HG03520 (cell line): ENCODE data around the gene PRRT1B.

Experiments used
- ATAC-seq: cut with Tn5 transposase; IDR thresholded peaks from one replicate; pipeline ENCODE4 v1.9.1; 2021; ENCODE audit warnings: mild to moderate bottlenecking, moderate library complexity; ENCODE audit not compliant: unreplicated experiment

Gene PRRT1B

GRCh38 chr9:131522257-131523085 is 22.9 kb upstream of the PRRT1B start:
- ATAC-seq: no peak

DNA sequence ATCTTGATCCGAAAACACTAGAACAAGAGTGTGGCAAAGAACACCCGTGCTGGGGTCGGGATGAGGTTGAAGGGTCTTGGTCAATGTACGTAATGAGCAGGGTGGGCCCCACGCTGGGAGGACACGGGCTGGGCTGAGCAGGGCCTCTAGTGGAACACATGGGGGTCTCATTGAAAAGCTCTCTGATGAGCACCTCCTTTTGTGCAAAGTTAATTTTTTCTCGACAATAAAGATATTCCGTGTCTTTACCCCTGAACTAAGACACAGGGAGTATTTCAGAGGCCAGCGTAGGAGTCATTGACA is 22.3 kb upstream of the PRRT1B start:
- ATAC-seq: no peak

DNA sequence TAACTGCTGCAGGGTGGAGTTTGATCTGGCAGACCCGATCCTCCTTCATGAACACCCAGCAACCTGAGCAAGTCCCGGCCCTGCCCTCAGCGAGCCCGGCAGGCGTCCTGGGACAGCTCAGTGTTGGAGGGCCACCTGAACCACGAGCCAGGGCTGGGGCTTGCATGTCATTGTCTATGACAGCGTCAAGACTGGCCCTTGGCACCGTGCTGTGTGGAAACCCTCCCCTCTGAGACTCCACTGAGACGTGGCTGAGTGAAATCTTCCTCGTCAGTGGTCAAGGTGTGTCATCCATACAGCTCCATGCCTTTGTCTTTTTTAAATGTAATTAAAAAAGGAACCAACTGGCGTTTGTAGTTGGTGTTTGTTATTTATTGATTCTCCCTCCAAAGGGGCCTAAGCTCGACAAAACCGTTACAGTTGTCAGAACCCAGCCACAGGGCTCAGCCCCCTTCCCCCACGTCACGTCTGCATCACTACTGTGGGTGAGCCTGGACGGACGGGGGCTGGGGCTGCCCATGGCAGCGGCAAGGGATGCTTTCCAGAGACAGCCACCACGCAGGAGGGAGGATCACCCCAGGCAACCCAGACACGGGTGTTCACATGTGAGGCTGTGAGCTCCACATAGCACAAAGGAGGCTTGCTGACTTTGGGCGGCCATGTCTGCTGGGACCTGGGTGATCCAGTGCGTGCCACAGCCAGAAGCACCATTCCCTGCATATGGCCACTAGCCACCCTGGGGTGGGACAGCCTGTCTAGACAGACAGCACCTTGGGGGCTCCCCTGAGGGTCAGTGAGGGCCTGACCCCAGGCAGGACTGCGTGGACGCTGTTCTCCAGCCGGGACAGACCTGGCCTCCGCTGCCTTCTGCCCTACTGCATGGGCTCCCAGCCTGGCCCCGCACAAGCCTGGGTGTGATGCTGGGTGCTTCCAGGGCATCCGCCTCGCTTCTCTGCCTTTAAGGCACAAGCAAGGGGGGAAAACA is 21.6 kb upstream of the PRRT1B start:
- ATAC-seq: no peak

GRCh38 chr9:131524665-131525315 is 20.5 kb upstream of the PRRT1B start:
- ATAC-seq: no peak

GRCh38 chr9:131525643-131526565 is 19.4 kb upstream of the PRRT1B start:
- no peak for ATAC-seq

DNA sequence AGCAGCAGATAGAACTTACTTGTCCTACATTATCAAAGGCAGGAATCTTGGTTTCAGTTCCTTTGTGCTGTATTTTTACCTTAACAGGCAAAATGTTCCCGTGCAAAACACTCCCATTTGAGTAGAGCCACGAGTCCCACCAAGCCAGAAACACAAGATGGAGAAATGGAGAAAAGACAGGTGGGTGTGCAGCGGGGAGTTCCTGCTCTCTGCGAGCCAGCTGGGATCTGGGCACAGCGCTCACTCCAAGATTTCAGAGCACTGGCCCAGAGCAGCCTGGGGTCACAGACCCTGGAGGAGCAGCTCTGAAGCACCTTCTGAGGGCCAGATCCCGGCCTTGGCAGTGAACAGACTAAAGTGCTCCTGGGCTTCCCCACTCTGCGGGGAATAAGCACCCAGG is 17.1 kb upstream of the PRRT1B start:
- no peak for ATAC-seq

DNA sequence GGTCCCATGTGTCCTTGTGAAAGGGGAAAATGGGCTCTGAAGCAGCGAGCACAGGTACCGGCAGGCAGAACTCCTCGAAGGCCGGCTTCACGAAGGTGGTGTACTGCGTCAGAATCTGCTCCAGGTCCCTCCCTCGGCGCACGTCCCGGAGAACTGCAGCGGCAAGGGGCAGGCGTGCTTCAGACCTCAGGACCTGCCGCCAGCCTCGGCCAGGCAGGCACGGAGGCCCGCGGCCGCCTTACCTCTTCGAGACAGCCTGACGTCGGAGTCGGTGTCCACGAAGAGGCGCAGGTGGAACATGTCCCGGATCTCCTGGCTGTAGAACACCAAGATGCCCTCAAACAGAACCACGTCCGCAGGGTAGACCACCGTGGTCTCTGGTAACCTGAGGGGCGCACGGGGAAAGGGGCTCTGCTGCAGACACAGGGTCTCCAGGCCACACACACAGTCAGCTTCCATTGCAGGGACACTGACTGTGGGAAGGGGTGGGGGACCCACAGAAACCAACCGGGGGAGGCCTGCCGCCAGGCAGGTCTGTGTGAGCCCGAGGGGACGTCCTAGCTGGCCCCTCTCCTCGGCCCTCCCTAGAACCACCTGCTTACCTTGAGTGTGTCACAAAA is 16.3 kb upstream of the PRRT1B start:
- ATAC-seq: no peak

GRCh38 chr9:131529597-131530545 is 15.5 kb upstream of the PRRT1B start:
- ATAC-seq: no peak

DNA sequence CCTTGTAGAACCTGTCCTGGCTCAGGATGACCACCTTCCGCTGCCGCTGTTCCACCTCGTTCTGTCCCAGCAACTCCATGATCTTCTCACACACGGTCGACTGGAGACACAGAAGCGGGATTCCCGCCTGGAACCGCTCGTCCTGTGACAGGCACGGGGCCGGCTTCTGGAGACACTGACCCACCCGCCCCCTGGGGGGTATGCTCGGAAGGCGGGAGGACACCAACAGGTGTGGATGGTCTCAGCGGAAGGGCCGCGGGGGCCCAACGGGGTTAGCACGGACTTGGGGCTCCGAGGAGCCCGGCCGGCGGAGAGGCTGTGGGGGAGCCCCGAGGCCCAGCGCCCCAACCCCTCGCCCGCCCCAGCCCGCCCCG is 14.8 kb upstream of the PRRT1B start:
- ATAC-seq: peak; percentile 16

DNA sequence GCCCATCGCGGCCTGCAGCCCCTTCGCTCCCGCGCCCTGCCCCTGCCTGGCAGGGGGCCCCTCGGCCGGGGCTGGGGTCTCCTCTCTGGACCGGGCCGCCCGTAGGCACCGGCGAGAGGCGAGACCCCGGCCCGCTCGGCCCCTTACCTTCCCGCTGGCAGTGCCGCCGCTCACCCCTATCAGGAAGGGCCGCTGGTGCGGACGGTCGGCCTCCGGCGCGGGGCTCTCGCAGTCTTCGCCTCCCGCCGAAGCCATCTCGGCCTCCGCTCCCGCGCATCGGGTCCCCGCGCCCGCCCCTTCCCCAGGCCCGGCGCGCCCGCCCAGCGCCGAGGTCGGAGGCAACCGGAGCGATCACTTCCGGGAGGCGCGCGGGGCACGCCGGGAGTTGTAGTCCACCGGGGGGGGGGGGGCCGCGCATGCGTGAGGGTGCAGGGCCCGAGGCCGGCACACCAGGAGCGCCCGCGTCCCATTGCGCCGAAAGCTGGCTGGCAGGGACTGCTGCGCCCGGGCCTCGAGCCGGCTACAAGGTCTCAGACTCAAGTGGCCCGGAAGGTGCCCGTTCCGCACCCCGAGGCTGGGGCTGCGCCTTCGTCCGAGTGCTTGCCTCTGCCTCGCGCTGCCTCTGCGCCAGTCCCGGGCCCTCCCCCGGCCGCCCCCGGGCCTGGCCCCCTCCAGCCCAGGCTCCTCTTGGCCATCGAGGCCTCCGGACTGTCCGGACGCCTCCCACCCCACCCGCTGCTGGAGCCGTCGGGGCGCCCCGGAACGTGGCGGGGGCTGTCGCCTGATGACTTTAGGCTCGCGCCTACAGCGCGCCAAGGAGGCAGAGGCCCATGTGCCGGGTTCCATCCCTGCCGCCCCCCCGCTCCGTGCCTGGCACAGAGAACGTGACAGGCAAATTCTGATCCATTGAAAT is 14.1 kb upstream of the PRRT1B start, which contains the start of gene UCK1:
UCK1 (minus strand) TSS at position 344 of the 913 bp plus-strand sequence; CDS start at position 255, 89 bp downstream.
- peak; percentile 81 for ATAC-seq

DNA sequence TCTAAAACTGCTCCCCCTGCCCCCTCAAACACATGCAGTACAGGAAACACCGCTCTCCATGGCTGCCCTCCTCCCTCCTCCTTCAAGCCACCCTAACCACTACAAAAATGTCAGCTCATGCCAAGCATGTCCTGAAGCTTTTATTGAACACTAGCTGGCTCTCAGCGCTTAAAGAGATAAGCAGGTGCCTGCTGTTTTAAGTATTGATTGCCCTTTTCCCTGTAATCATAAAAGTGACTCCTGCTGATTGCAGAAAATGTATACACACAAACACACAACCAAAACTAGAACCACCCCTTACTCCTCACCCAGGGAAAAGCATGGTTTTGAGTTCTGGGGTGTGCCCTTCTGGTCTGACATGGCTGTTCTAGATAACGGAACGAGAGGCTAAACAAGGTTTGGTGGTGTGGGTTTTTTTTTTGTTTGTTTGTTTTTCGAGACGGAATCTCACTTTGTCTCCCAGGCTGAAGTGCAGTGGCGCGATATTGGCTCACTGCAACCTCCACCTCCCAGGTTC is 10.5 kb upstream of the PRRT1B start:
- no peak for ATAC-seq

GRCh38 chr9:131537946-131538345 is 7.4 kb upstream of the PRRT1B start:
- ATAC-seq: no peak

DNA sequence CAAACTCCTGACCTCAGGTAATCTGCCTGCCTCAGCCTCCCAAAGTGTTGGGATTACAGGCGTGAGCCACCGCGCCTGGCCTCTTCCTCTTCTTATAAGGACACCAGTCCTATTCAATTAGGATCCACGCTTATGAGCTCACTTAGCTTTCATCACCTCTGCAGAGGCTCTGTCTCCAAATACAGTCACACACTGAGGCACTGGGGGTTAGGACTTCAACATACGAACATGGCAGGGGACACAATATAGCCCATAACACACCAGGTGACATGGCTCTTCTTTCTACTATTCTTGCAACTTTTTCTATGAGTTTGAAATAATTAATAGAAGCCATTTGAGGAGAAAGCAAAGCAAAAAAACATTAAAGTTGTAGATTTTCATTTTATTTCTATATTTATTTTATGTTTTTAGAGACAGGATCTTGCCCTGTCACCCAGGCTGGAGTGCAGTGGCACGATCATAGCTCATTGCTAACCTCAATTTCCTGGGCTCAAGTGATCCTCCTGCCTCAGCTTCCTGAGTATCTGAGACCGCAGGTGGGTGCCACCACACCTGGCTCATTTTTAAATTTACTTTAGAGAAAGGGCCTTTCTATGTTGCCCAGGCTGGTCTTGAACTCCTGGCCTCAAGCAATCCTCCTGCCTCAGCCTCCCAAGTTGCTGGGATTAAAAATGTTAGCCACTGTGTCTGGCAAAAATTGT is 6.0 kb upstream of the PRRT1B start:
- ATAC-seq: no peak

DNA sequence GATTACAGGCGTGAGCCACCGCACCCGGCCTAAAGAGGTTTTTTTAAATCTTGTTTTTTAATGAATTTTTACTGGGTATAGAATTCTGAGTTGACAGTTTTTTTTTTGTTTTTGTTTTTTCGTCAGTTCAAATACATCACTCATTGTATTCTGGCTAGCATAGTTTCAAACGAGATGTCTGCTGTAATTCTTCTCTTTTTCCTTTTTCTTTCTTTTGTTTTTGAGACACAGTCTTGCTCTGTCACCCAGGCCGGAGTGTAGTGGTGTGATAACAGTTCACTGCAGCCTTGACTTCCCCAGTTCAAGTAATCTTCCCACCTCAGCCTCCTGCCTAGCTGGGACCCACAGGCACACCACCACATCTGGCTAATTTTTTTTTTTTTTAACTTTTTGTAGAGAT is 2.2 kb upstream of the PRRT1B start:
- ATAC-seq: no peak

DNA sequence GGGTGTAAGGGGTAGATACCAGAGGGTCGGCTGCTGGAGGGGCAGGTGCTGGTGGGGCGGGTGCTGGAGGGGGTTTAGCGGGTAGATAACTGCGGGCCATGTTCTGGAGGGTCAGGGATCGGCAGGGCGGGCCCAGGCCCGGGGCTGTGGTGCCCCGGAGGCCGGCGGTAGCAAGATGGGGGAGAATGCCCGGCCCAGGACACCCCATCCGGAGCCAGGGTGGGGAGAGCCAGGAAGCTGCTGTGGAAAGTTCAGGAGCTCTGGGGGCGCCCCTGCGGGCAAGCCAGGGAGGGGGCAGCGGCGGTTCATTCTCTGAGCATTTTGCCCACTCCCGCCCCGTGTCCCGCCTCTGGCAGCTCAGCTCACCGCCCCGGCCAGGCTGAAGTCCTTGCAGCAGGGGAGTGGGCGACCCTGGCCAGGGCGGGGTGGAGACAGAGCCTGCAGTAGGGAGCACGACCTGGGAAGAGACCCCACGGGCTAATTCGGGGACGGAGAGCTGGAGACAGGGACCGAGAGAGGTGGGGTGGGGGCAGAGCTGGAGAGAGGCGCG is 538 bp downstream of the PRRT1B start:
- no peak for ATAC-seq

DNA sequence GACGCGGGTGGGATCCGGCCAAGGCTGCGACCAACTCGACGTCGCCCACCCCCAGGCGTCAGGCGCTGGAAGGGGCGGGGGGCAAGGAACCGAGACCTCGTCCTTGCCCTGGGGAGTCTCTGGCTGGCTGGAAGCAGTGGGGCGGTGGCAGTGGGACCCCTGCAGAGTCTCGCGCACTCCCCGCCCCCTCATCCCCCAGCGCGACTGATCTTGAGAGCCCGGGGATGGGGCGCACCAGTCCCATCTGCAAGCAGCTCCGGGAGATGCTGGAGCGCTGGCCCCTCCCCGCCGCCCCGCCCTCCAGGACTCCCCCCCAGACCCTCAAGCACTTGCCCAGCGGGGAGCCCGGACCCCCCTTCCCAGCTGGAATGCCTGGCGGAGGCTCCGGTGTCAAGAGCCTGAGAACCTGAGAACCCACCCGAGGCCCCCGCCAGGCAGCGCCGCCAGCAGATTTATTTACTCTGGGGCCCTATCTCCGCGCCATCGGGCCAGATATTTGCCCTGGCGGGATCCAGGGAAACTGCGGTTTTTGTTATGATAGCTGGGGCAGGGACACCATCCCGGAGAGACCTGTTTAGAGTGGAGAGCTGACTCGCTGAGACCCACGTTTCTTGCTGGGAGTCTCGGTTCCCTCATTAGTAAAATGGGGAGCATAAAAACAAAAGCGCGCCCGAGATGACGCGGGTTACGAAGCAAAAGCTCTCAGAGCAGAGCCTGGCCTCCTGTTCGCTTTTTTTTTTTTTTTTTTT is 1.2 kb downstream of the PRRT1B start:
- no peak for ATAC-seq
